Peyer's patch (tissue), 4 donors: Measurements from ENCODE around the gene FXN.

Source experiments
- CTCF ChIP-seq, 6 experiments: fragments of 450-650 bp in 4 of 6; fragments of 200-600 bp in 2 of 6; sonication (generic) in 1 of 6; IDR thresholded peaks; one replicate each; pipeline ENCODE4 v1.5.1; 2017 to 2019; ENCODE audit warnings: antibody characterized with exemption in 6 of 6, mild to moderate bottlenecking in 3 of 6, moderate library complexity in 1 of 6
- POLR2A ChIP-seq, 2 donors: fragments of 450-650 bp; IDR thresholded peaks; one replicate each; pipeline ENCODE4 v1.5.1; 2017; ENCODE audit warnings: antibody characterized with exemption in 2 of 2, mild to moderate bottlenecking in 2 of 2, moderate library complexity in 2 of 2

GRCh38 chr9:69016191-69017096, 19.1 kb upstream of the FXN start:
- TF ChIP-seq CTCF (IDR thresholded peaks at IDR 0.05) (no peak), POLR2A (IDR thresholded peaks at IDR 0.05) (no peak)
